K562 (cell line): Measurements from ENCODE around the gene MSMO1. TPM values are rescaled to one million over a fixed set of nuclear protein-coding genes. Genes with fewer than 3 reads are reported as not detected.
A peak's percentile ranks its signal among the peaks of the same experiment; 100 is the strongest.

Experiments
- ARID4B ChIP-seq: sonication (generic); formaldehyde crosslinking; IDR thresholded peaks from 2 replicates; pipeline ENCODE4 v1.8.0; 2022; ENCODE audit warnings: mild to moderate bottlenecking, missing genetic modification reagents
- BHLHE40 ChIP-seq: IDR thresholded peaks from 2 replicates; pipeline ENCODE4 v1.6.1; 2011; ENCODE audit warnings: low read length, improper control_type of control experiment
- HMGN3 ChIP-seq: IDR thresholded peaks from 2 replicates; pipeline ENCODE4 v1.6.1; 2011; ENCODE audit warnings: borderline replicate concordance, low read depth, mild to moderate bottlenecking, mixed read lengths, low read length; ENCODE audit not compliant: insufficient read length; ENCODE audit errors: extremely low read depth
- MAFK ChIP-seq: IDR thresholded peaks from 2 replicates; pipeline ENCODE4 v1.6.1; 2011; ENCODE audit warnings: low read length, improper control_type of control experiment
- MTA3 ChIP-seq: fragments of 450-650 bp; formaldehyde crosslinking; IDR thresholded peaks from 2 replicates; pipeline ENCODE4 v1.6.1; 2017; ENCODE audit warnings: mild to moderate bottlenecking, borderline replicate concordance
- MXD1 ChIP-seq: fragments of 250-450 bp; sonication (Bioruptor Pico); IDR thresholded peaks from 2 replicates; pipeline ENCODE4 v1.8.0; 2021; ENCODE audit warnings: borderline replicate concordance, mild to moderate bottlenecking, moderate library complexity; ENCODE audit not compliant: poor library complexity, severe bottlenecking
- MXI1 ChIP-seq: IDR thresholded peaks from 2 replicates; pipeline ENCODE4 v1.6.1; 2011; ENCODE audit warnings: low read depth, mild to moderate bottlenecking, improper control_type of control experiment, low read length
- NRF1 ChIP-seq, 2 experiments: fragments of 450-650 bp; IDR thresholded peaks in 1 of 2; conservative IDR thresholded peaks in 1 of 2; 2 replicates each; pipeline ENCODE4 v1.6.1; 2014; ENCODE audit warnings: mild to moderate bottlenecking in 2 of 2
- POLR2AphosphoS2 ChIP-seq: IDR thresholded peaks from 2 replicates; pipeline ENCODE4 v1.6.1; 2012; ENCODE audit warnings: low read length, improper control_type of control experiment
- RFX1 ChIP-seq: fragments of 450-650 bp; IDR thresholded peaks from 2 replicates; pipeline ENCODE4 v1.6.1; 2016; ENCODE audit warnings: mild to moderate bottlenecking, moderate library complexity
- SMARCA5 ChIP-seq: fragments of 450-650 bp; IDR thresholded peaks from 2 replicates; pipeline ENCODE4 v1.6.1; 2016
- SMARCC2 ChIP-seq: fragments of 450-650 bp; IDR thresholded peaks from 2 replicates; pipeline ENCODE4 v1.6.1; 2017; ENCODE audit warnings: antibody characterized with exemption, moderate library complexity, mild to moderate bottlenecking, low read depth
- TCF7 ChIP-seq: sonication (generic); IDR thresholded peaks from 2 replicates; pipeline ENCODE4 v1.6.1; 2016; ENCODE audit warnings: antibody characterized with exemption, borderline replicate concordance
- THAP7 ChIP-seq: fragments of 250-450 bp; sonication (Bioruptor Pico); IDR thresholded peaks from 2 replicates; pipeline ENCODE4 v1.5.0; 2021
- ZFX ChIP-seq: sonication (generic); formaldehyde crosslinking; IDR thresholded peaks from 2 replicates; pipeline ENCODE4 v1.8.0; 2022; ENCODE audit warnings: mild to moderate bottlenecking, missing genetic modification reagents, moderate library complexity
- polyA plus RNA-seq, 8 experiments: library from polyadenylated mRNA; depleted of rRNA in 4 of 8; stranded (reverse) in 5 of 8; unstranded in 3 of 8; fragments of >200 nt; fragmentation: Nextera tagmentation in 2 of 8; fragmentation: Illumina TruSeq in 1 of 8; extraction: Ambion mirVana in 2 of 8; extraction: Trizol in 1 of 8; gene quantifications; 2 replicates each; pipeline versions ENCODE4 v1.2.1 to v1.2.3, GENCODE V29; 2011 to 2014; ENCODE audit warnings: inconsistent platforms in 1 of 8, missing spikeins in 1 of 8
- total RNA-seq, 7 experiments: library from RNA; depleted of rRNA in 6 of 7; stranded (reverse); fragments of >200 nt in 6 of 7; fragmentation: Illumina TruSeq in 2 of 7; extraction: Trizol in 2 of 7; gene quantifications; 2 replicates each; pipeline versions ENCODE4 v1.2.1 to v1.2.3, GENCODE V29; 2011 to 2021; ENCODE audit warnings: low replicate concordance in 1 of 7
- TF ChIP-seq, protein P1 (sequence below): fragments of 250-450 bp; sonication (Bioruptor Pico); IDR thresholded peaks from 2 replicates; pipeline ENCODE4 v1.4.0; 2020

The MSMO1 gene
- total and polyA plus RNA-seq, 9 of the 15 experiments (the other 6 are each of a cell fraction or from before 2014, with no cell fraction given), result 32.0 to 172 (median 63.5) TPM

GRCh38 chr4:165327211-165328100 is at the start of gene MSMO1 (continued):
- no peak for TF ChIP-seq TCF7
- no peak for TF ChIP-seq ZFX (CRISPR knock-in tag)
- no peak for TF ChIP-seq THAP7 (CRISPR knock-in tag)
- peak; percentile 98 for TF ChIP-seq RFX1
- TF ChIP-seq, protein P1, sequence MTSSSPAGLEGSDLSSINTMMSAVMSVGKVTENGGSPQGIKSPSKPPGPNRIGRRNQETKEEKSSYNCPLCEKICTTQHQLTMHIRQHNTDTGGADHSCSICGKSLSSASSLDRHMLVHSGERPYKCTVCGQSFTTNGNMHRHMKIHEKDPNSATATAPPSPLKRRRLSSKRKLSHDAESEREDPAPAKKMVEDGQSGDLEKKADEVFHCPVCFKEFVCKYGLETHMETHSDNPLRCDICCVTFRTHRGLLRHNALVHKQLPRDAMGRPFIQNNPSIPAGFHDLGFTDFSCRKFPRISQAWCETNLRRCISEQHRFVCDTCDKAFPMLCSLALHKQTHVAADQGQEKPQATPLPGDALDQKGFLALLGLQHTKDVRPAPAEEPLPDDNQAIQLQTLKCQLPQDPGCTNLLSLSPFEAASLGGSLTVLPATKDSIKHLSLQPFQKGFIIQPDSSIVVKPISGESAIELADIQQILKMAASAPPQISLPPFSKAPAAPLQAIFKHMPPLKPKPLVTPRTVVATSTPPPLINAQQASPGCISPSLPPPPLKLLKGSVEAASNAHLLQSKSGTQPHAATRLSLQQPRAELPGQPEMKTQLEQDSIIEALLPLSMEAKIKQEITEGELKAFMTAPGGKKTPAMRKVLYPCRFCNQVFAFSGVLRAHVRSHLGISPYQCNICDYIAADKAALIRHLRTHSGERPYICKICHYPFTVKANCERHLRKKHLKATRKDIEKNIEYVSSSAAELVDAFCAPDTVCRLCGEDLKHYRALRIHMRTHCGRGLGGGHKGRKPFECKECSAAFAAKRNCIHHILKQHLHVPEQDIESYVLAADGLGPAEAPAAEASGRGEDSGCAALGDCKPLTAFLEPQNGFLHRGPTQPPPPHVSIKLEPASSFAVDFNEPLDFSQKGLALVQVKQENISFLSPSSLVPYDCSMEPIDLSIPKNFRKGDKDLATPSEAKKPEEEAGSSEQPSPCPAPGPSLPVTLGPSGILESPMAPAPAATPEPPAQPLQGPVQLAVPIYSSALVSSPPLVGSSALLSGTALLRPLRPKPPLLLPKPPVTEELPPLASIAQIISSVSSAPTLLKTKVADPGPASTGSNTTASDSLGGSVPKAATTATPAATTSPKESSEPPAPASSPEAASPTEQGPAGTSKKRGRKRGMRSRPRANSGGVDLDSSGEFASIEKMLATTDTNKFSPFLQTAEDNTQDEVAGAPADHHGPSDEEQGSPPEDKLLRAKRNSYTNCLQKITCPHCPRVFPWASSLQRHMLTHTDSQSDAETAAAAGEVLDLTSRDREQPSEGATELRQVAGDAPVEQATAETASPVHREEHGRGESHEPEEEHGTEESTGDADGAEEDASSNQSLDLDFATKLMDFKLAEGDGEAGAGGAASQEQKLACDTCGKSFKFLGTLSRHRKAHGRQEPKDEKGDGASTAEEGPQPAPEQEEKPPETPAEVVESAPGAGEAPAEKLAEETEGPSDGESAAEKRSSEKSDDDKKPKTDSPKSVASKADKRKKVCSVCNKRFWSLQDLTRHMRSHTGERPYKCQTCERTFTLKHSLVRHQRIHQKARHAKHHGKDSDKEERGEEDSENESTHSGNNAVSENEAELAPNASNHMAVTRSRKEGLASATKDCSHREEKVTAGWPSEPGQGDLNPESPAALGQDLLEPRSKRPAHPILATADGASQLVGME, result peak; percentile 94
- 0 out of 2 replicates have a peak, but pooled peaks have one; percentile 8 for TF ChIP-seq ARID4B (CRISPR knock-in tag)
- peak; percentile 77 for TF ChIP-seq HMGN3
- TF ChIP-seq MXD1, result no peak
- peak; percentile 67 for TF ChIP-seq BHLHE40
- TF ChIP-seq NRF1 (conservative IDR thresholded peaks at IDR 0.05 in 1 of 2, IDR thresholded peaks at IDR 0.05 in 1 of 2), result peak; percentile 82 to 85
- TF ChIP-seq SMARCC2, result no peak
- TF ChIP-seq POLR2AphosphoS2, result peak; percentile 85; the same call in 1 of the 2 replicates
- no peak for TF ChIP-seq MAFK
- peak; percentile 77; the same call in 1 of the 2 replicates for TF ChIP-seq MTA3
- TF ChIP-seq MXI1, result peak; percentile 95
- 0 out of 2 replicates have a peak, but pooled peaks have one; percentile 25 for TF ChIP-seq SMARCA5
